HG03280 (cell line): Measurements from ENCODE around the gene CELA2A.
"Not testable (repeated sequence)": the region's sequence is repeated elsewhere in the genome, so short reads cannot be mapped to it uniquely, and the experiment has no call there.

Experiments
- ATAC-seq: cut with Tn5 transposase; IDR thresholded peaks from one replicate; pipeline ENCODE4 v1.9.1; 2021; ENCODE audit warnings: mild to moderate bottlenecking, moderate library complexity; ENCODE audit not compliant: unreplicated experiment

Gene CELA2A

DNA sequence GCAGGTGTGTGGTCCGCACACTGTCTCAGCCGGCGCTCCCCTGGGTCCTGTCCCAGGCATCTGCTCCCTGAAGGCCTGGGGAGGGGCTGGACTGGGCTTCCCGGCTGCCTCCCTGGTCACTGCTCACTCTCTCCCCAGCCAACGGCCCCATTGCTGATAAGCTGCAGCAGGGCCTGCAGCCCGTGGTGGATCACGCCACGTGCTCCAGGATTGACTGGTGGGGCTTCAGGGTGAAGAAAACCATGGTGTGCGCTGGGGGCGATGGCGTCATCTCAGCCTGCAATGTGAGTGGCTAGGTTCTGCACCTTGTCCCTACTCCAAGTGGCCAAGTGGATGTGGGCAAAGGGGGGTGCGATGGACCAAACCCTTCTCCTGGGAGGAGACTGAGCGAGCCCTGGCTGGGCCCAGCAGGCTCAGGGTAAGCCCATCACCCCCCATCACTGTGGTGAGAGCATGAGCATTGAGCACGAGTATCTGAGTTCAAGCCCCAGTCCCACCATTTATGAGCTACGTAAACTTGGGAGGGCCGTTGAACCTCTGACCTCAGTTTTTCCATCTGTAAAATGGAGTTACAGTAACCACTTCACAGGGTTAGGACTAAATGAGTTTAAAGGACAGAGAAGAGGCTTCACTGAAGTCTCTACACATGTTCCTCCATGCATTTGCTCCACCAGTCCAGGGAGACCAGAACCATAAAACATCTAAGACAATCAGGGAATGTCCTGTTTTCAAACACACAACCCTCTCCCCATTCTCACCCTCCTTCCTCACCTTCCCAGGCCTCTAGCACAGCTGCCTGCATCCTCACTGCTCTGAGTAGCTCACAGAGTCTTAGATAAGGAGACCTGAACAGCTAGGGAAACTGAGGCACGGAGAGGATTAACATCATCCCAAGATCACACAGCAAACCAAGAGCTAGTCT lies 11.8 kb upstream of the CELA2A start:
- ATAC-seq, result no peak

DNA sequence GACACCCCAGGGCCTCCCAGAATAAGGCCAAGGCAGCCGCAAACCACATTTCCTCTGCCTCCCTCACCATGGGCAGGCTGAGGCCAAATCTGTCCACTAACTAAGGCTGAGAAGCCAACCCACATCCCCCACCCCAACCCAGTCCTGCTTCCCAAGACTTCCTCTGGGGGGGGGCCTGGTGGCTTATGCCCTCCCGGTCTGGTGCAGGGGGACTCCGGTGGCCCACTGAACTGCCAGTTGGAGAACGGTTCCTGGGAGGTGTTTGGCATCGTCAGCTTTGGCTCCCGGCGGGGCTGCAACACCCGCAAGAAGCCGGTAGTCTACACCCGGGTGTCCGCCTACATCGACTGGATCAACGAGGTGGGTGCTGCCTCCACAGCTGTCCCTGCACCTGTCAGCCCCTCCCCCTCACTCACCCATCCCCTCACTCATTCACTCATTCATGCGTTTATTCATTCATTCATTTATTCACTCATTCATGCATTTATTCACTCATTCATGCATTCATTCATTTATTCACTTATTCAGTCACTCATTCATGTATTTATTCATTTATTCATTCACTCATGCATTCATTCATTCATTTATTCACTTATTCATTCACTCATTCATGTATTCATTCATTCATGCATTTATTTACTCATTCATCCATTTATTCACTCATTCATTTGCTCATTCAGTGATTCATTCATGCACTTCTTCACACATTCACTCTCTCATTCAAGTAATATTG lies 11.0 kb upstream of the CELA2A start:
- no peak for ATAC-seq

DNA sequence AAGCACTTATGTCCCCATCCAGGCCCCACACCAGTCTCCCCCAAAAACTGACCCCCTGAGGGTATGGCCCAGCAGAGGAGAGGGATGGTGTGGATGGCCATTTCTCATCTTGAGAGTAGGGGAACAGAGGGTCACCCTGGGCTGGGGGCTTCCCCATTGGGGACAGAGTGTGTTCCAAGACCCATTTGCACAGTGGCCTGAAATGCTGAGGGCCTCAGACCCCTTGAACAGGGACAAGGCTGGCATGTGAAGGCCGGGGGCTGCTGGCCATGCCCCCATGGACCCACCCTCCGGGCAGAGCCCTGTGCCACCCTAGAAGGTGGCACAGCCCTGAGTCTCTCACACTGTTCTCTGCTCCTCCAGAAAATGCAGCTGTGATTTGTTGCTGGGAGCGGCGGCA lies 10.3 kb upstream of the CELA2A start:
- ATAC-seq, result no peak

DNA sequence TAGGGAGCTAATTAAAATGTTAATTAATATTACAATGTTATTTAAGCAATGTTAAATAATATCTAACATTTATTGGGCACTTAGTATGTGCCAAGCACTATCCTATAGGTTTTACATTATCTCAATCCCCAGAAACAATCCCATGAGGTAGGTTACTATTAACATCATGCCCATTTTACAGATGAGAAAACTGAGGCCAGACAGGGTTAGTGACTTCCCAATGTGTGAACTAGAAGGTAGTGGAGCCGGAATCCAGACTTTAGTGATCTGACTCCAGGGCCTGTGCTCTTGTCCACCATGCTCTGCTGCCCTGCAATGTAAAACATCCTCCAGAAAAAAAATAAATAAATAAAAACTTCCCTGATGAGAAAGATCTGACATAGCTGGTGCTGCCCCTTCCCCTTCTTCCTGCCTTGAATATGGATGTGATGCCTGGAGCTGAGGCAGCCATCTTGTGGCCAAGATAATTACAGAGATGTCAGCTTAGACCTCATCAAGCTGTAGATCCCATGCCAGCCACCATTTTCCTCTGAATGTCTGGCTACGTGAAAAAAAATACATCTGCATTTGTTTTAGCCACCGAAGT lies 7.6 kb upstream of the CELA2A start:
- ATAC-seq, result no peak

DNA sequence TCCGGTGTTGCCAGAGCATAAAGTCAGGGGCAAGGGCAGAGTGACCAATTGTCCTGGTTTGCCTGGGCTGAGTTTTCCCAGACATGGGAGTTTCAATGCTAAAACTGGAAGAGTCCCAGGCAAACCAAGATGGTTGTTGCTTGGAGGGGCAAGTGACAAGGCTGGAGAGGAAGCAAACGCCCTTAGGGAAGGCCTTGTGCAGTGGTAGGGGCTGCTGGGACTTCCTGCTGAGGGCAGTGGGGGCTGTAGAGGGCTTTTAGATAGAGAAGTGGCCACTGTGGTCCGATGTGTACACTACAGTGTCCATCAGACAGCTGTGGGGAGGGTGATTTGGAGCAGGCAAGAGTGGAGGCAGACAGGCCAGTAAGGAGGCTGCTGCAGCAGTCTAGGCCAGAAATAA lies 7.0 kb upstream of the CELA2A start:
- ATAC-seq, result no peak

DNA sequence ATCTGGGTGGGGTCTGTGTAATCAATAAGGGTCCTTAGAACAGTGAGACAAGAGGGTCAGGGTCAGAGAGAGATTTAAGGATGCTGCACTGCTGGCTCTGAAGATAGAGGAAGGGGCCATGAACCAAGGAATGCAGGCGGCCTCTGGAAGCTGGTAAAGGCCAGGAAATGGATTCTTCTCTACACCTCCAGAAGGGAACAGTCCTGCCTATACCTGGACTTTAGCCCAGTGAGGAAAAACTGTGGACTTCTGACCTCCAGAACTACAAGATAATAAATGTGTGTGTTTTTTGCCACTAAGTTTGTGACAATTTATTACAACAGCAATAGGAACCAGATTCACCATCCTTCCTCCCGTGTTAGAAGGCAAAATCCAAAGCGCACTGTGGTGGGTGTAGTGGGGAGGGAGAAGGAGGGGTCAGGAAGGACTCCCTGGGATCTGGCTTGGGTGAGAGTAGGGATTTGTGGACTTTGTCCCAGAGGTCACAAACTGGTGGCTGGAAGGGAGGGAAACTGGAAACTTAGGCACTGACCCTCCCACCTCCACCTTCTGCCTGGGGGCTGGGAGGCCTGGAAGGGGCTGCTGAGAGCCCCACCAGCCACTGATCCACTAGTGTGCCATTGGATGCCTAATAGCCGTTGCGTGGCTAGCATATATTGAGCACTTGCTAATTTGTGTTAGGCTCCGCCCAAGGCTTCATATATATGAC lies 5.4 kb upstream of the CELA2A start:
- no peak for ATAC-seq

DNA sequence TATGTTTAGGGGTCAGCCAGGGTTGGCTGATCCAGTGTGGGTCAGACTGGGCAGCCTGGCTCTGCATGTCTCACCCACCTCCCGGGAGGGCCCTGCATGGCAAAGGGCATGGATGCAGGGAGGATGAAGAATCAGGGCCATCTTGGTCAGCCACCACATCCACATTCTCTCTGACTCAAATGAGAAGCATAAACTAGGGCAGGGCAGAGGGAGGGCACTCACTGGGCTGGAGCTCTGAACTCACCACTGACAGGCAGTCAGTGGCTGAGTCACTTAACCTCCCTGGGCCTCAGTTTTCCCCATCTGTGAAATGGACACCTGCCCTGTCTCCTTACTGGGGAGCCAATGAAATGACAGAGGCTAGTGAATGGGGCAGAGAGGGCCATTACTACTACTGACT lies 4.3 kb upstream of the CELA2A start:
- ATAC-seq, result no peak

DNA sequence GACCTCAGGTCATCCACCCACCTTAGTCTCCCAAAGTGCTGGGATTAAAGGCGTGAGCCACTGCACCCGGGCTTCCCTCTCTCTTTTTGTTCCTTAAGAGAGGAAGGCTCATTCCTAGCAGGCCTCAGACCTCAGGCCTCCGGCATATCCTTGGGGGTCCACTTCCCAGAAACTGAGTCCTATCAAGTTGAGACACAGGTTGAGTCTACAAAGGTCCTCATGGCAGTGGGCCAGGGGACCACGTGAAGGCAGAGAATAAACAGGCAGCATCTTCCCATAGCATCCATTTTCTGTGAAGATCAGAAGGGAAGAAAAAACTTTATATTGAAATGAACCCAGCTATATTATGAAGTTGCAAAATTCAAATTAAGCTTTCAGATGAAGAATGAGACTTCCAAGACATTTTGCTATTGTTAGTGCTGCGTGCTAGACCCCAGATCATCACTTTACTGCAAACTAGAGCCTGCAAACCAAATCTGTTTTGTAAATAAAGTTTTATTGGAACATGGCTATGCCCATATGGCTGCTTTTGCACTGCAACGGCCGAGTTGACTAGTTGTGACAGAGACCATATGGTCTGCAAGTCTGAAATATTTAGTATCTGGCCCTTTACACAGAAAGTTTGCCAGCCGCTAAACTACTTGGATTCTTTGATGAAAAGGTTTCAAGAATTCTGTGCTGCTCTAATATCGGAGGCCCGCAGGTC lies 3.5 kb upstream of the CELA2A start:
- ATAC-seq, result no peak

DNA sequence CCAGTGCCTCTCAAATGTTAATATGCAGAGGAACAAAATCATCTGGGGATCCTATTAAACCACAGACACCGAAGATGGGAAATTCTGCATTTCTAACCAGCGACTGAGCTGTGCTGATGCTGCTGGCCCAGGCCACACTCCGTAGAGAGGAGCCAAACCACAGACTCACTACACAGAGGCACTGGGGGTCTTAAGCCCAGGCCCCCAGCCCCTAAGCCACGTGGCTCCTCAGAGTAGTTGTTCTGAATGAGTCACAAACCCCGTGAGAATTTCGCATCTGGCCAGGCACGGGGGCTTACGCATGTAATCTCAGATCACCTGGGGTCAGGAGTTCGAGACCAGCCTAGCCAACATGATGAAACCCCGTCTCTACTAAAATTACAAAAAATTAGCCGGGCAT lies 2.8 kb upstream of the CELA2A start:
- no peak for ATAC-seq

DNA sequence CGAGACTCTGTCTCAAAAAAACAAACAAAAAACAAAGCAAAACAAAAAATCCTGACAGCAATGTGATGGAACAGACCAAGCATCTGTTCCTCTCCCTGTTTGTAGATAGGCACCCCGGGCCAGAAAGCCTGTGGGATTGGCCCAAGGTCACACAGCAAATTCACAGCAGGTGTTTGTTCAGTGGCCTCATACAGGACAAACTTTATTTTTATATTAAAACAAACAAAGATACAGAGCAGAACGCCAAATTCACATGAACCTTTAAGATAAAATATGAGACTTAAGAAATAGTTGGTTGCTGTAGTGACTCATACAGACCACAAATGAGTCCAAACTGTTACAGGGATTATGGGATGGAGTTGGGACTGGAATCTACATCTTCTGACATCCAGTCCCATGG lies 2.3 kb upstream of the CELA2A start:
- ATAC-seq, result no peak

DNA sequence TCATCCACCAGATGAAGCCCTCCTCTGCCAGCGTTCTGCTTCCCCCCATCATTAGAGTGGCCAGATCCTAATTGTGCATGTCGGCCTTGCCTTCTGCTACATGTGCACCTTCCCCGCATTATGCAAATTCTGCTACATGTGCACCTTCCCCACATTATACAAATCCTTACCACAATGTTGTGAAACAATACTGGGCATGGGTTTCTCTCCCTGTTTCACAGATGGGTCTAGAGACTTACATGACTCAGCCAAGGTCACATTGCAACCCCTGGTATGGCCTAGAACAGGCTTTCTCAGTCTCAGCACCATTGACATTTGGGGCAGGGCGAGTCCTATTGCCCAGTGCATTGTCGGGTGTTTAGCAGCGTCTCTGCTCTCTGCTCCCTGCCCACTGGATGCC lies 1.0 kb upstream of the CELA2A start:
- ATAC-seq, result no peak

DNA sequence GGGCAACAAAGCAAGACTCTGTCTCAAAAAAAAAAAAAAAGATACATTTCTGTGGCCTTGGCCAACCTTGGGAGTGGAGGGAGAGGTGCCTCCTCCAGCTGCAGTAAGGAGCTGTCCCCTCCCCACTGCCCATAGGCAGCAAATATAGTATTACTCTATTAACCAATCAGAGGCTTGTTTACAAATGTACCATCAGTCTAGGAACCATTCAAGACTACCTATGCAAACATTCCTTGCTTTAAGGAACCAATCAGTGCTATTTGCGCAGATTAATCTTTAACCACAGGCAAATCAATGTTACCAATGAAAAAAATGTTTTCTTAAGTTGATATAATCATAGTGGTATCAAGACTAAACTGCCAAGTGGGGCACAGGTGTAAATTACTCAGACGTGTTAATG lies 1.1 kb downstream of the CELA2A start:
- ATAC-seq, result no peak

DNA sequence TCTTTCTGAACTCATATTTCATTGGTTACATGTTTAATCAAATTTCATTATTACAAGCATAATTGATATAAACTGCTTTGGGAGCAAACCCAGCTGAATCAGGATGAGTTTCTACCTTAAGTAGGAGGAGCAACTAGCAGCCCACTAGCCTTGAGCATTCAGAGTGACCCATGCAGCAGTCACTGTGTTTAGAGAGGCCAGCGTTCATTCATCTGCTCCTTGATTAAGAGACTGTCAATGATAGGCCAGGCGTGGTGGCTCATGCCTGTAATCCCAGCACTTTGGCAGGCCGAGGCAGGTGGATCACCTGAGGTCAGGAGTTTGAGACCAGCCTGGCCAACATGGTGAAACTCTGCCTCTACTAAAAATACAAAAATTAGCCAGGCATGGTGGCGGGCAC lies 1.9 kb downstream of the CELA2A start:
- ATAC-seq, result not testable (repeated sequence)

DNA sequence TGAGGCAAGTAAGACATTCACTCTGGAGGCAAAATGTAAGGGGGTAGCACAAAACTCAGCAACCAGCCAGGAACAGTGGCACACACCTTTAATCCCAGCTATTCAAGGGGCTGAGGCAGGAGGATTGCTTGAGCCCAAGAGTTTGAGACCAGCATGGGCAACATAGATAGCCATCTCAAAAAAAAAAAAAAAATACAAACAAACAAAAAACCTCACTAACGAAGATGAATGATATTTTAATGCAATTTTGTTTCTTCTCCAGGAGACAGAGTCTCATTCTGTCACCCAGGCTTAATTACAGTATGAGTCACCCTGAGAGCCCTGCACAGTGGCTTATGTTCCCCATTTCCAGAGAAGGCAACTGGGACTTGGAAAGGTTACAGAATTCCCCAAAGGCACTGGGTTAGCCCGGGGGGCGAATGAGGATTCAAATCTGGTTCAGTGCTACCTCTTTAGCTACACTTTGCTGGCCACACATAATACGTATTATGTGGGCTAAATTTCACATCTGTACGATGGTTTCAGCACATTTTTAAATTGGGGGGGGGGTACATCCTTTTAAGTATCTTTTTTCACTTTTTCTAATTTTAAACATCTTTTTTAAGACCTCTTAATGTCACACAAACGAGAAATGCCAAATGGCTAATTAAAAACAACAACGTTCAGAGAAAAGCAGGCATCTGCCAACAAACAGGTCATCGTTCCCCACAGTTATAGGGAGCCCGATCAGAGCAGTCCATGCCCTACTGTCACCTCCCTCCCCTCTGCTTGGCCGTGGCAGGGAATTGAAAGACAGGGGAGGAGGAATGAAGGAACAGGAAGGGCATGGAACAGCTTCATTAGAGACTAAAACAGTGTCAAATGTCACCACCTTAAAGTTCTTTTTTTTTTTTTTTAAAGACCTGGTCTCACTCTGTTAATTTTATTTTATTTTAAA lies 3.5 kb downstream of the CELA2A start:
- no peak for ATAC-seq

DNA sequence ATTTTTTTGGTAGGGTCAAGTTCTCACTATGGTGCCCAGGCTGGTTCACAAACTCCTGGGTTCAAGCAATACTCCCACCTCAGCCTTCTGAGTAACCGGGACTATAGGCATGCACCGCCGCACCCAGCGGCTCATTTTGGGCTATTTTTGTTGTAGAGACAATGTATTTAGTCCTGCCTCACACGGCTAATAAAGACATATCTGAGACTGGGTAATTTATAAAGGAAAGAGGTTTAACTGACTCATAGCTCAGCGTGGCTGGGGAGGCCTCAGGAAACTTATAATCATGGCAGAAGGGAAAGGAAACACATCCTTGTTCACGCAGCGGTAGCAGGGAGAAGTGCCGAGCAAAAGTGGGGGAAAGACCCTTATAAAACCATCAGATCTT lies 4.2 kb downstream of the CELA2A start:
- ATAC-seq, result no peak

DNA sequence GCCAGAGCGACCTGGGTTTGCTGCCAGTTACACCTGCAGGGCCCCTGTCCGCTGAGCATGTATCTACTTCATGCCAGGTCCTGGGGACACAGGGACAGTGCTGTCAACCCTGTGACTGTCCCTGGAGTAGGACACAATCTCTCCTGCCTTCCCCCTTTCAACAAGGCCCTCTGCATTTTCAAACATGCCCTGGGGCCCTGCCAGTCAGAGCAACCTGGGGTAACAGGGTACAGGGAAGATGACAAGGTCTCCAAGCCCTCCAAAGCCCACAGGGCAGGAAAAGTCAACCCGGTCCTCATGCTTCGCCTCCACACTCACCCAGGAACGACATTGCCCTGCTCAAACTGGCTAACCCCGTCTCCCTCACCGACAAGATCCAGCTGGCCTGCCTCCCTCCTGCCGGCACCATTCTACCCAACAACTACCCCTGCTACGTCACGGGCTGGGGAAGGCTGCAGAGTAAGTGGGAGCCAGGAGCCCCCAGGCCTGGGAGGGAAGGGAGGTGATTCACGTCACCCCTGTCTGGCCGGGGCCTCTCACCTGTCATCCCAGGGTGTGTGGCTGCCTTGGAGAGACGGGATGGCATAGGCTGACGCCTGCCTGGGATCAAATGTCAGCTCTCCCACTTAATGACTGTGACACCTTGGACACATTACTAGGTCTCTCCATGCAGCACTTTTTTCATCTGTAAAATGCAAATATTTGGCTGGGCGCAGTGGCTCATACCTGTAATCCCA lies 6.7 kb downstream of the CELA2A start:
- ATAC-seq, result not testable (repeated sequence)

DNA sequence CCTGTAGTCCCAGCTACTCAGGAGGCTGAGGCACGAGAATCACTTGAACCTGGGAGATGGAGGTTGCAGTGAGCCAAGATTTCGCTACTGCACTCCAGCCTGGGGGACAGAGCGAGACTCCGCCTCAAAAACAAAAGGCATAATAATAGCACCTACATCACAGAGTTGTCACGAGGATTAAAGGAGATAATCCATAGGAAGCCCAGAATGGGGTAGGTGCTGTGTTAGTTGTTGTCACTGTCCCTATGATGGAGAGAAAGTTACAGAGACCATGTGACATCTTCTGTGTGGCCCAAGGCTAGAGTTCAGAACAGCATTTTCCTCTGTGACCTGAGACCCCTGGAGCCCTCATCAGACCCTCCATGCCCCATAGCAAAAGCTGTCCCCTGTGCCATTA lies 7.4 kb downstream of the CELA2A start:
- ATAC-seq, result not testable (repeated sequence)

DNA sequence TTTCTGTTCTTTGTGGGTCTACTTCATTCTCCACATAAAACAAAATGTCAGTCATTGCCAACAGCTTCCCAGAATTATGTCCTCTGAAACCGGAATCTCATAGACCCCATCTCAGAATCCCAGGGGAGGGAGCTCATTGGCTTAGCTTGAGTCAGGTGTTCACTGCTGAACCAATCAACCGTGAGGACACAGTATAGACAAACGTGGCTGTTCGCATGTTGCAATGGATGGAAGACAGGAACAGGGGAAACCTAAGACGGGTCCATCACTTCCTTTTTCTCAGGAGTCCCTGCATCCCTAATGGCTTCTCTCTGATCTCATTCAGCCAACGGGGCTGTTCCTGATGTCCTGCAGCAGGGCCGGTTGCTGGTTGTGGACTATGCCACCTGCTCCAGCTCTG lies 9.1 kb downstream of the CELA2A start:
- no peak for ATAC-seq
